ENCODE data around the gene KIF1A. TPM values are rescaled to one million over a fixed set of nuclear protein-coding genes. Genes with fewer than 3 reads are reported as not detected.

KIF1A gene
- total and polyA plus RNA-seq, 2 of the 13 experiments (the other 11 are each of a cell fraction or from before 2014, with no cell fraction given) = 0.01 TPM; not detected in 1

GRCh38 chr2:240868286-240869108 lies 48.5 kb upstream of the KIF1A start, which contains the start of gene AGXT (continued):
- TF ChIP-seq SRSF1 (optimal IDR thresholded peaks at IDR 0.05; ENCODE audit: low read depth, low read length) (no peak), ZNF703 (CRISPR knock-in tag; IDR thresholded peaks at IDR 0.05; ENCODE audit: borderline replicate concordance) (0 out of 2 replicates have a peak, but pooled peaks have one; percentile 38), ZNF713 (CRISPR knock-in tag; IDR thresholded peaks at IDR 0.05) (0 out of 2 replicates have a peak, but pooled peaks have one; percentile 26), ZNF224 (CRISPR knock-in tag; IDR thresholded peaks at IDR 0.05) (peak; percentile 74; the same call in 1 of the 2 replicates), TCF7L2 (IDR thresholded peaks at IDR 0.05; ENCODE audit: low read depth, low read length) (no peak), ESRRA (CRISPR knock-in tag; IDR thresholded peaks at IDR 0.05; ENCODE audit: low read depth) (peak; percentile 76; the same call in 1 of the 2 replicates), RARG (CRISPR knock-in tag; IDR thresholded peaks at IDR 0.05; ENCODE audit: low read depth) (no peak), LCORL (IDR thresholded peaks at IDR 0.05) (no peak), LCORL (CRISPR knock-in tag; IDR thresholded peaks at IDR 0.05) (peak; percentile 89), JDP2 (CRISPR knock-in tag; IDR thresholded peaks at IDR 0.05; ENCODE audit: borderline replicate concordance) (no peak), EHMT2 (IDR thresholded peaks at IDR 0.05; ENCODE audit: borderline replicate concordance, low read depth, low read length) (no peak), ZNF644 (CRISPR knock-in tag; IDR thresholded peaks at IDR 0.05; ENCODE audit: low read depth) (no peak), RXRA (CRISPR knock-in tag; IDR thresholded peaks at IDR 0.05) (peak; percentile 91), MIXL1 (CRISPR knock-in tag; IDR thresholded peaks at IDR 0.05) (no peak; the same call in 1 of the 2 replicates), ZNF230 (CRISPR knock-in tag; IDR thresholded peaks at IDR 0.05) (0 out of 2 replicates have a peak, but pooled peaks have one; percentile 47), WIZ (CRISPR knock-in tag; IDR thresholded peaks at IDR 0.05) (no peak; the same call in 1 of the 2 replicates), ZBTB20 (CRISPR knock-in tag; IDR thresholded peaks at IDR 0.05; ENCODE audit: borderline replicate concordance, low read depth) (peak; percentile 78; the same call in 1 of the 2 replicates), HES4 (CRISPR knock-in tag; IDR thresholded peaks at IDR 0.05; ENCODE audit: borderline replicate concordance) (peak; percentile 65; the same call in 1 of the 2 replicates), ZNF660 (CRISPR knock-in tag; IDR thresholded peaks at IDR 0.05; ENCODE audit: borderline replicate concordance, low read depth) (no peak), ZHX1 (CRISPR knock-in tag; IDR thresholded peaks at IDR 0.05; ENCODE audit: low read depth) (no peak), EED (CRISPR knock-in tag; IDR thresholded peaks at IDR 0.05) (no peak), SALL2 (CRISPR knock-in tag; IDR thresholded peaks at IDR 0.05) (0 out of 2 replicates have a peak, but pooled peaks have one; percentile 70), ZBTB2 (CRISPR knock-in tag; IDR thresholded peaks at IDR 0.05; ENCODE audit: low read depth) (no peak; the same call in 1 of the 2 replicates), MTERF4 (CRISPR knock-in tag; IDR thresholded peaks at IDR 0.05) (no peak)
